Body of pancreas (tissue), 4 donors: ENCODE measurements around the gene SOX9. TPM values are rescaled to one million over a fixed set of nuclear protein-coding genes. Genes with fewer than 3 reads are reported as not detected.
A peak's percentile ranks its signal among the peaks of the same experiment; 100 is the strongest.

Source experiments
- ATAC-seq: fragments of 150-250 bp; one replicate; pipeline ENCODE4 v1.9.1; 2016
- DNase-seq, 4 donors: peaks; one replicate each; pipeline ENCODE4 v3.0.0-alpha.2; 2019
- H3K27ac ChIP-seq, 4 donors: fragments of 200-600 bp; sonication (generic); 1 replicate in 3 of 4; 2 replicates in 1 of 4; pipeline versions ENCODE4 v1.5.1 to v1.6.1; 2016 to 2019; ENCODE audit warnings: mild to moderate bottlenecking in 1 of 4, mixed read lengths in 1 of 4, moderate library complexity in 1 of 4
- H3K27me3 ChIP-seq, 2 donors: fragments of 200-600 bp; sonication (generic); one replicate each; pipeline ENCODE4 v1.6.0; 2016; ENCODE audit warnings: mild to moderate bottlenecking in 1 of 2
- H3K36me3 ChIP-seq, 2 donors: fragments of 200-600 bp; sonication (generic); replicated peaks in 1 of 2; 2 replicates each; pipeline ENCODE4 v1.5.1; 2016; ENCODE audit warnings: low read depth in 2 of 2; ENCODE audit not compliant: insufficient read depth in 1 of 2
- H3K4me1 ChIP-seq: fragments of 200-600 bp; sonication (generic); one replicate; pipeline ENCODE4 v1.6.0; 2016
- H3K4me3 ChIP-seq, 2 donors: fragments of 200-600 bp; sonication (generic); 1 replicate in 1 of 2; 2 replicates in 1 of 2; pipeline ENCODE4 v1.5.1; 2016 to 2019
- H3K9me3 ChIP-seq, 3 donors: fragments of 200-600 bp; sonication (generic); 1 replicate in 2 of 3; 2 replicates in 1 of 3; pipeline ENCODE4 v1.5.1; 2016
- CTCF ChIP-seq, 7 experiments: fragments of 450-650 bp in 4 of 7; fragments of 200-600 bp in 3 of 7; sonication (generic) in 3 of 7; IDR thresholded peaks; one replicate each; pipeline ENCODE4 v1.5.1; 2016 to 2019; ENCODE audit warnings: antibody characterized with exemption in 7 of 7
- POLR2A ChIP-seq, 3 donors: fragments of 450-650 bp; IDR thresholded peaks; one replicate each; pipeline ENCODE4 v1.6.1; 2016; ENCODE audit warnings: antibody characterized with exemption in 3 of 3, mild to moderate bottlenecking in 2 of 3
- WGBS, 2 donors: methylation state at CpG; one replicate each; pipeline ENCODE4 v1.1.5; 2017; 5-methylcytosine and 5-hydroxymethylcytosine counted together
- intact Hi-C: fragments of 100-400 bp; cut with DNase I; formaldehyde crosslinking; loops from one replicate; pipeline ENCODE4 v1.15.1; 2023
- total RNA-seq, 2 donors: library from RNA; depleted of rRNA; stranded (reverse); fragments of >200 nt; gene quantifications; one replicate each; pipeline ENCODE4 v1.1.0, GENCODE V29; 2016

SOX9 gene
- total RNA-seq, 2 donors from 2014 or later = 35.8 to 47.5 TPM

DNA sequence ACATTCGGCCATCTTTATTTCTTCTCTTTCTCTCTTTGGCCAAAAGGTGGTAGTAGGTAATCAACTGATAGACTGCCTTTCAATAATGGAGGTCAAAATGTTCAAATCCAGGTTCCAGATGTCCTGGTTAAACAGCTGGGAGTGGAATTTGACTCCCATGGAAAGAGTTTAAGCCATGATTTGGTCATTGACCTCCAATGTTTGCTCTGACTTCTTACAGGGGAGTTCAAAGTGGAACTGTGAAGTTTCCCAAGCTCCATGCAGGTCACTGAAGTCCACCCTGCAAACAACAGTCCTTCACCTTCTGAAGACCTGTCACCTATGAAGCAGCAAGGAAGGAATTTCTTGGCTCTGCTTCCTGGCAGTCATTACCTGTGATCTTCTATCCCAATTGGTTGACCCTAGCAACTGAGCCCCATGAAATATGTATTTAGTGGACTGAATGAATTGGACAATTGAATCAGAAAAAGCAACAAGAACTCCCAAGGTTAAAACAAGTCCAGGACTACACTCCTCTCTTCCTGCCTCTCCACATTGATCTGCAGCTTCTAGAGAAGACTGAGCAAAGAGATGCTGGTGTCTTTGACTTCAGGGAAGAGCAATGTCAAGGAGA, 28.0 kb upstream of the SOX9 start:
- no peak for ATAC-seq
- TF ChIP-seq CTCF (IDR thresholded peaks at IDR 0.05) (no peak), POLR2A (IDR thresholded peaks at IDR 0.05) (no peak)
- H3K36me3 ChIP-seq = no peaks in the 10 kb centered on the region
- no peak for DNase-seq
- H3K9me3 ChIP-seq = no peaks in the 10 kb centered on the region
- intact Hi-C loops = no loop called here
- WGBS, 2 donors = 19 to 20% methylated on average over 1 of the region's 1 CpG
- peaks cover 17% of the 10 kb centered on the region for H3K4me1 ChIP-seq
- H3K27me3 ChIP-seq = no peaks in the 10 kb centered on the region
- H3K27ac ChIP-seq = peak overlapping the region in 1 of 4 donors; percentile 10
- no peak overlapping the region for H3K4me3 ChIP-seq

GRCh38 chr17:72093707-72094106, 27.1 kb upstream of the SOX9 start:
- intact Hi-C loops = no loop called here

DNA sequence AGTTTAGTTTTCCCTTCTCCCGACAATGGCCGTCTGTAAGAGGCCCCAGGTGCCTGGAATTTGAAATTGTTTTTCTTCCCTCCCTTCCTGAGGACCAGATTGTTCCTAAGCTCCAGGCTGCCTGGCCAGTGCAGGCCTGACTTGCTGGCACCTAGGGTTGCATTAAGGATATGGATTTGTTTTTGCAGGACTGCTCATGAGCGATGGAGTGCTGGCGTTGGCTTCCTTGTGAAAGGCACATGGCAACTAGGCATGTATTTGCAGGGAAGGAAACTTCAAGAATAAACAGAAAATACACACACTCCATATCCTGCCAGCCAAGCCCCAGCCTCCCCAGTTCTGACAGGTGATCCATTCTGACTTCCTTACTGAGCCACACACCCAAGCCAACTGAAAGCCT, 25.5 kb upstream of the SOX9 start:
- WGBS, 2 donors = 82 to 87% methylated on average over 4 of the region's 4 CpGs
- TF ChIP-seq POLR2A (IDR thresholded peaks at IDR 0.05) (no peak), CTCF (IDR thresholded peaks at IDR 0.05) (no peak)
- peaks cover 10% of the 10 kb centered on the region for H3K4me1 ChIP-seq
- H3K4me3 ChIP-seq = no peak overlapping the region
- no peaks in the 10 kb centered on the region for H3K27me3 ChIP-seq
- DNase-seq (no peak), ATAC-seq (no peak)
- H3K9me3 ChIP-seq = no peaks in the 10 kb centered on the region
- no peak overlapping the region for H3K27ac ChIP-seq
- H3K36me3 ChIP-seq = no peaks in the 10 kb centered on the region
- intact Hi-C loops = no loop called here

More at GRCh38 chr17:72093707-72094106, 27.1 kb upstream of the SOX9 start:
- Histone ChIP-seq H3K4me1 (peaks cover 17% of the 10 kb centered on the region), H3K36me3 (no peaks in the 10 kb centered on the region), H3K4me3 (no peak overlapping the region), H3K27ac (no peak overlapping the region), H3K9me3 (no peaks in the 10 kb centered on the region), H3K27me3 (no peaks in the 10 kb centered on the region)
- 91 to 93% methylated on average over 3 of the region's 3 CpGs for WGBS, 2 donors
- ATAC-seq (no peak), DNase-seq (no peak)
- TF ChIP-seq CTCF (IDR thresholded peaks at IDR 0.05) (no peak), POLR2A (IDR thresholded peaks at IDR 0.05) (no peak)

DNA sequence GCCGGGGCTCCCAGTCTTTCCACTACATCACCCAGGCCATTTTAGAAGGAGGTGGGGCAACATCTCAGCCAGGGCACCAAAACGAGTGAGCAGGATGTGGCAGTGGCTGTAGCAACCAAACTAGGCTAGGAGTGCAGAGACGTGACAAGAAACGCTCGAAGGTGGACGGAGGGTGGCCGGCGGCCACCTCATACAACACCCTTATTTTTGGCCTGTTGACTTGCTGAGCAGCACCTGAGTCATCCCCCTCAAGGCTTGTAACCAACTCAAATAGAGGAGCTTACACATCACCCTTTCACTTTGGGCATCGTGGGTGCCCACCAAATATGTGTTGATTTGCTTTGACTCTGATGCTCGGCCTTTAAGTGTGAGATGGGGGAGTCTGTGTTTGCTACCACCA, 23.7 kb upstream of the SOX9 start:
- Histone ChIP-seq H3K4me1 (peaks cover 10% of the 10 kb centered on the region), H3K36me3 (no peaks in the 10 kb centered on the region), H3K27ac (no peak overlapping the region), H3K9me3 (no peaks in the 10 kb centered on the region), H3K27me3 (no peaks in the 10 kb centered on the region), H3K4me3 (no peak overlapping the region)
- DNase-seq (no peak), ATAC-seq (no peak)
- no peak for TF ChIP-seq CTCF (IDR thresholded peaks at IDR 0.05)
- TF ChIP-seq POLR2A (IDR thresholded peaks at IDR 0.05) = no peak
- intact Hi-C loops = no loop called here
- WGBS, 2 donors = 86 to 91% methylated on average over 10 of the region's 10 CpGs

GRCh38 chr17:72099919-72100318, 20.9 kb upstream of the SOX9 start:
- TF ChIP-seq CTCF (IDR thresholded peaks at IDR 0.05) (no peak), POLR2A (IDR thresholded peaks at IDR 0.05) (no peak)
- Histone ChIP-seq H3K4me3 (no peak overlapping the region), H3K27me3 (no peaks in the 10 kb centered on the region), H3K9me3 (no peaks in the 10 kb centered on the region), H3K27ac (no peak overlapping the region), H3K4me1 (no peaks in the 10 kb centered on the region), H3K36me3 (no peaks in the 10 kb centered on the region)
- 91 to 95% methylated on average over 4 of the region's 4 CpGs for WGBS, 2 donors
- ATAC-seq (no peak), DNase-seq (no peak)
- intact Hi-C loops = no loop called here
